Cardiac muscle cell (in vitro differentiated cells and primary cell): ENCODE measurements around the gene MAPRE2. TPM values are rescaled to one million over a fixed set of nuclear protein-coding genes. Genes with fewer than 3 reads are reported as not detected.
"Not testable (repeated sequence)": the region's sequence is repeated elsewhere in the genome, so short reads cannot be mapped to it uniquely, and the experiment has no call there.

Experiments used
- DNase-seq, 2 donors: peaks; one replicate each; pipeline versions ENCODE4 v3.0.0 to v3.0.0-alpha.2; 2010 to 2017; ENCODE audit warnings: low read depth in 1 of 2, low spot score in 1 of 2
- H3K27ac ChIP-seq: fragments of 200-600 bp; sonication (generic); 2 replicates; pipeline ENCODE4 v1.5.1; 2016
- H3K27me3 ChIP-seq: fragments of 200-600 bp; sonication (generic); 2 replicates; pipeline ENCODE4 v1.6.0; 2016; ENCODE audit warnings: control low read depth
- H3K36me3 ChIP-seq: fragments of 200-600 bp; sonication (generic); 2 replicates; pipeline ENCODE4 v1.5.1; 2016; ENCODE audit warnings: control low read depth
- H3K4me1 ChIP-seq: fragments of 200-600 bp; sonication (generic); 2 replicates; pipeline ENCODE4 v1.8.1; 2017; ENCODE audit warnings: low read depth, mild to moderate bottlenecking, mixed run types
- H3K4me3 ChIP-seq: fragments of 200-600 bp; sonication (generic); 2 replicates; pipeline ENCODE4 v1.5.1; 2016; ENCODE audit warnings: mild to moderate bottlenecking
- H3K9me3 ChIP-seq: fragments of 200-600 bp; sonication (generic); 2 replicates; pipeline ENCODE4 v1.5.1; 2017; ENCODE audit warnings: low read depth, mild to moderate bottlenecking, control low read depth
- polyA plus RNA-seq: library from polyadenylated mRNA; unstranded; fragments of >200 nt; fragmentation: Nextera tagmentation; extraction: Ambion mirVana; gene quantifications from 2 replicates; pipeline ENCODE4 v1.2.1, GENCODE V29; 2016
- total RNA-seq: library from RNA; depleted of rRNA; stranded (reverse); fragments of >200 nt; gene quantifications from 2 replicates; pipeline ENCODE4 v1.2.3, GENCODE V29; 2016
- TF ChIP-seq, protein P1 (sequence below): IDR thresholded peaks from 2 replicates; pipeline ENCODE4 v1.5.1; 2012; ENCODE audit warnings: low read depth, mild to moderate bottlenecking, low read length

The MAPRE2 gene
- total and polyA plus RNA-seq, 2 experiments from 2014 or later: 20.3 to 31.0 TPM

DNA sequence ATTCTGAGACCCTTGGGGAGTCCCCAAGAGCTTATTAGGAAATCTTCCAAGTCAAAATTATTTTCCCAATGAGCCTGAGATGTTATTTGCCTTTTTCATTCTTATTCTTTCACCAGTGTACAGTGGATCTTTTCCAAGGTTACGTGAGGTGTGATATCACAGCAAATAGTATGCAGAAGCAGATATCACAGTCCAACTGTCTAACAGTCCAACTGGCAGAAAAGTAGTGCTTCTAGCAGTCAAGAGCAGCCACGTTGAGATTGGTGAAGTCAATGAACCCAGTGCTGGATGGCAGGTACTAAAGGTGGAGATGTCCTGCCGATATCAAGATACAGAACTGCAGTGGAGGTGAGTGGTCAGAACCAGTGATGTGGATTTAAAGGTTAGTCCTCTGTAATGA, 120.7 kb downstream of the MAPRE2 start:
- Histone ChIP-seq H3K36me3 (no peaks in the 10 kb centered on the region), H3K9me3 (no peaks in the 10 kb centered on the region), H3K27ac (no peak overlapping the region), H3K4me3 (no peak overlapping the region), H3K4me1 (no peaks in the 10 kb centered on the region), H3K27me3 (no peaks in the 10 kb centered on the region)
- TF ChIP-seq, protein P1, sequence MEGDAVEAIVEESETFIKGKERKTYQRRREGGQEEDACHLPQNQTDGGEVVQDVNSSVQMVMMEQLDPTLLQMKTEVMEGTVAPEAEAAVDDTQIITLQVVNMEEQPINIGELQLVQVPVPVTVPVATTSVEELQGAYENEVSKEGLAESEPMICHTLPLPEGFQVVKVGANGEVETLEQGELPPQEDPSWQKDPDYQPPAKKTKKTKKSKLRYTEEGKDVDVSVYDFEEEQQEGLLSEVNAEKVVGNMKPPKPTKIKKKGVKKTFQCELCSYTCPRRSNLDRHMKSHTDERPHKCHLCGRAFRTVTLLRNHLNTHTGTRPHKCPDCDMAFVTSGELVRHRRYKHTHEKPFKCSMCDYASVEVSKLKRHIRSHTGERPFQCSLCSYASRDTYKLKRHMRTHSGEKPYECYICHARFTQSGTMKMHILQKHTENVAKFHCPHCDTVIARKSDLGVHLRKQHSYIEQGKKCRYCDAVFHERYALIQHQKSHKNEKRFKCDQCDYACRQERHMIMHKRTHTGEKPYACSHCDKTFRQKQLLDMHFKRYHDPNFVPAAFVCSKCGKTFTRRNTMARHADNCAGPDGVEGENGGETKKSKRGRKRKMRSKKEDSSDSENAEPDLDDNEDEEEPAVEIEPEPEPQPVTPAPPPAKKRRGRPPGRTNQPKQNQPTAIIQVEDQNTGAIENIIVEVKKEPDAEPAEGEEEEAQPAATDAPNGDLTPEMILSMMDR: no peak
- DNase-seq: no peak

- TF ChIP-seq, protein P1: no peak
- no peaks in the 10 kb centered on the region for H3K4me1 ChIP-seq
- H3K27ac ChIP-seq: no peak overlapping the region
- DNase-seq: no peak
- no peaks in the 10 kb centered on the region for H3K36me3 ChIP-seq
- H3K9me3 ChIP-seq: no peaks in the 10 kb centered on the region
- no peaks in the 10 kb centered on the region for H3K27me3 ChIP-seq
- no peak overlapping the region for H3K4me3 ChIP-seq
Observed at GRCh38 chr18:35163014-35163539, 121.9 kb downstream of the MAPRE2 start.

- no peaks in the 10 kb centered on the region for H3K36me3 ChIP-seq
- H3K27me3 ChIP-seq: no peaks in the 10 kb centered on the region
- H3K27ac ChIP-seq: no peak overlapping the region
- H3K4me1 ChIP-seq: no peaks in the 10 kb centered on the region
- TF ChIP-seq, protein P1: no peak
- no peak for DNase-seq
- H3K4me3 ChIP-seq: no peak overlapping the region
- no peaks in the 10 kb centered on the region for H3K9me3 ChIP-seq
Observed at GRCh38 chr18:35163721-35164120, 122.5 kb downstream of the MAPRE2 start.

DNA sequence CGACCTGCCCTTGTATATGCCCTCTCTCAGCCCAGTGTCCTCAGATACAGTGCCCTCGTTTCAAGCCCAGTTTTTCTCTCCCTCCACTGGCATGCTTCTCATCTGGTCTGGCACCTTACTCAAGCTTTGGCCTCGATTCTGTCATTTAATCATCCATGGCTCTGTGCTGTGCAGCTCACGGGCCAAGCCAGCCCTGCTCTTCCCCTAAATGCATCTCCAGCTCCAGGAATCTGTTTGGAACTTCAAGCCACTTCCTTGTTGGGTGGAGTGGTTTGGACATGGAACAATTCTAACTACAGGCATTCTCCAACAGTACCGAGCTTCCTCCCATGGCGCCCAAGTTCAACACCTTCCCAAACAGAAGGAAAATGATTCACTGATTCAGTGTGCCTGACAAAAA, 122.9 kb downstream of the MAPRE2 start:
- TF ChIP-seq, protein P1: no peak
- no peak overlapping the region for H3K27ac ChIP-seq

DNA sequence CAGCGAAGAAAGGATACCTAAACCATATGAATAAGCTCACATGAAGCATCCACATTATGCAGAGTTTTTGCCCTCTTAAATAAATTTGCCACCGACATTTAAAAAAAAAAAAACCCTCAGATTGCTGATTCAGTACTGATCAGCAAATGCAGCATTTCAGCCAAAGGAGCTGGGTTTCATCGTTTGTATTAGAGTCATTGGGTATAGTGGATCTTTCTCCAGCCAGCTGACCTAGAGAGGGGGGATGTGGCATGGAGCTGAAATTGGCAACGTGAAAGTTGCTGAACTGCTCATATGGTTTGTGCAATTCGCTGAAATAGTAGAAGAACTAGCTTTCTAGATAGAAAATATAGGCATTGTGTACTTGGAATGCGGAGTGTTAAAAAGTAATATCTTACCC, 126.1 kb downstream of the MAPRE2 start:
- TF ChIP-seq, protein P1: no peak
- Histone ChIP-seq H3K4me3 (no peak overlapping the region), H3K36me3 (no peaks in the 10 kb centered on the region), H3K9me3 (no peaks in the 10 kb centered on the region), H3K27ac (no peak overlapping the region), H3K27me3 (no peaks in the 10 kb centered on the region), H3K4me1 (no peaks in the 10 kb centered on the region)
- DNase-seq: no peak

More for the DNA sequence above, 122.9 kb downstream of the MAPRE2 start:
- H3K36me3 ChIP-seq: no peaks in the 10 kb centered on the region
- no peak for DNase-seq
- no peaks in the 10 kb centered on the region for H3K4me1 ChIP-seq
- H3K27me3 ChIP-seq: no peaks in the 10 kb centered on the region
- no peaks in the 10 kb centered on the region for H3K9me3 ChIP-seq
- no peak overlapping the region for H3K4me3 ChIP-seq

GRCh38 chr18:35167857-35168256, 126.6 kb downstream of the MAPRE2 start:
- Histone ChIP-seq H3K4me1 (no peaks in the 10 kb centered on the region), H3K27me3 (no peaks in the 10 kb centered on the region), H3K9me3 (no peaks in the 10 kb centered on the region), H3K4me3 (no peak overlapping the region), H3K27ac (no peak overlapping the region), H3K36me3 (no peaks in the 10 kb centered on the region)
- TF ChIP-seq, protein P1: no peak
- no peak for DNase-seq

- H3K27me3 ChIP-seq, H3K27ac ChIP-seq, H3K4me3 ChIP-seq, H3K36me3 ChIP-seq, H3K4me1 ChIP-seq, DNase-seq, H3K9me3 ChIP-seq: not testable (repeated sequence)
Observed at GRCh38 chr18:35170323-35170722, 129.1 kb downstream of the MAPRE2 start.
